Suprapubic skin (tissue), 3 donors: ENCODE data around the gene C16orf86.

Source experiments
- EP300 ChIP-seq: sonication (generic); formaldehyde crosslinking; IDR thresholded peaks from one replicate; pipeline ENCODE4 v1.6.1; 2017; ENCODE audit warnings: antibody characterized with exemption
- TF ChIP-seq, protein P1 (sequence below), 2 donors: fragments of 200-600 bp in 1 of 2; fragments of 450-650 bp in 1 of 2; sonication (generic) in 1 of 2; IDR thresholded peaks; one replicate each; pipeline ENCODE4 v1.5.1; 2016 to 2019; ENCODE audit warnings: antibody characterized with exemption in 2 of 2, mild to moderate bottlenecking in 1 of 2, moderate library complexity in 1 of 2

DNA sequence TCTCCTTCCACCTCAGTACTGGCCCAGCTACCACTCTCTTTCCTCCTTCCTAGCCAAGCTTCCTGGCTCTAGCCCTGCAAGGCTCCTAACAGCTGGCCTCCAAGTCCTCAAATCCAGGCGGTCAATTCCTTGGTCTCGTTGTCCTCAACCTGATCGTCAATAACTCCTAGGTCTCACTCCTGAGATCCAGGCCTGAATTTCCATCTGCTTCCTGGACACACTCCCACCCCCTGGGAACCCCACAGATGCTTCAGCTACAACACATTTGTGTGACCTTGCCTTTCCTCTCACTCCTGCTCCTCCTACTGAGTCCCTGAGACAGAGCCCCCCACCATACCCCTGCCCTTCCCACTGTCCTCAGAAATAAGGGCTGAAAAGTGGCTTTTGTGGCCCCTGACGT, 2.4 kb upstream of the C16orf86 start:
- TF ChIP-seq, protein P1, sequence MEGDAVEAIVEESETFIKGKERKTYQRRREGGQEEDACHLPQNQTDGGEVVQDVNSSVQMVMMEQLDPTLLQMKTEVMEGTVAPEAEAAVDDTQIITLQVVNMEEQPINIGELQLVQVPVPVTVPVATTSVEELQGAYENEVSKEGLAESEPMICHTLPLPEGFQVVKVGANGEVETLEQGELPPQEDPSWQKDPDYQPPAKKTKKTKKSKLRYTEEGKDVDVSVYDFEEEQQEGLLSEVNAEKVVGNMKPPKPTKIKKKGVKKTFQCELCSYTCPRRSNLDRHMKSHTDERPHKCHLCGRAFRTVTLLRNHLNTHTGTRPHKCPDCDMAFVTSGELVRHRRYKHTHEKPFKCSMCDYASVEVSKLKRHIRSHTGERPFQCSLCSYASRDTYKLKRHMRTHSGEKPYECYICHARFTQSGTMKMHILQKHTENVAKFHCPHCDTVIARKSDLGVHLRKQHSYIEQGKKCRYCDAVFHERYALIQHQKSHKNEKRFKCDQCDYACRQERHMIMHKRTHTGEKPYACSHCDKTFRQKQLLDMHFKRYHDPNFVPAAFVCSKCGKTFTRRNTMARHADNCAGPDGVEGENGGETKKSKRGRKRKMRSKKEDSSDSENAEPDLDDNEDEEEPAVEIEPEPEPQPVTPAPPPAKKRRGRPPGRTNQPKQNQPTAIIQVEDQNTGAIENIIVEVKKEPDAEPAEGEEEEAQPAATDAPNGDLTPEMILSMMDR (IDR thresholded peaks at IDR 0.05) = no peak
- no peak for TF ChIP-seq EP300
